ENCODE results near the gene TALDO1. TPM values are rescaled to one million over a fixed set of nuclear protein-coding genes. Genes with fewer than 3 reads are reported as not detected.
A peak's percentile ranks its signal among the peaks of the same experiment; 100 is the strongest.

TALDO1 gene
- total RNA-seq, 2 donors from 2014 or later = 124 to 285 TPM

- intact Hi-C loops (cut with DNase I) = no loop called here
- Histone ChIP-seq H3K27me3 (replicated peaks; ENCODE audit: insufficient read depth) (no peaks in the 10 kb centered on the region), H3K27ac (no peak overlapping the region), H3K36me3 (no peaks in the 10 kb centered on the region), H3K4me3 (no peak overlapping the region), H3K9me3 (no peaks in the 10 kb centered on the region), H3K4me1 (replicated peaks) (peaks cover 13% of the 10 kb centered on the region)
- WGBS = 79% methylated on average over 7 of the region's 8 CpGs
- DNase-seq (ENCODE audit: low spot score) = no peak
- TF ChIP-seq, protein P1, sequence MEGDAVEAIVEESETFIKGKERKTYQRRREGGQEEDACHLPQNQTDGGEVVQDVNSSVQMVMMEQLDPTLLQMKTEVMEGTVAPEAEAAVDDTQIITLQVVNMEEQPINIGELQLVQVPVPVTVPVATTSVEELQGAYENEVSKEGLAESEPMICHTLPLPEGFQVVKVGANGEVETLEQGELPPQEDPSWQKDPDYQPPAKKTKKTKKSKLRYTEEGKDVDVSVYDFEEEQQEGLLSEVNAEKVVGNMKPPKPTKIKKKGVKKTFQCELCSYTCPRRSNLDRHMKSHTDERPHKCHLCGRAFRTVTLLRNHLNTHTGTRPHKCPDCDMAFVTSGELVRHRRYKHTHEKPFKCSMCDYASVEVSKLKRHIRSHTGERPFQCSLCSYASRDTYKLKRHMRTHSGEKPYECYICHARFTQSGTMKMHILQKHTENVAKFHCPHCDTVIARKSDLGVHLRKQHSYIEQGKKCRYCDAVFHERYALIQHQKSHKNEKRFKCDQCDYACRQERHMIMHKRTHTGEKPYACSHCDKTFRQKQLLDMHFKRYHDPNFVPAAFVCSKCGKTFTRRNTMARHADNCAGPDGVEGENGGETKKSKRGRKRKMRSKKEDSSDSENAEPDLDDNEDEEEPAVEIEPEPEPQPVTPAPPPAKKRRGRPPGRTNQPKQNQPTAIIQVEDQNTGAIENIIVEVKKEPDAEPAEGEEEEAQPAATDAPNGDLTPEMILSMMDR (IDR thresholded peaks at IDR 0.05) = no peak
- TF ChIP-seq POLR2A (IDR thresholded peaks at IDR 0.05) = no peak
- TF ChIP-seq POLR2AphosphoS5 (IDR thresholded peaks at IDR 0.05) = no peak
Measured at GRCh38 chr11:803467-803742, 56.1 kb downstream of the TALDO1 start.

DNA sequence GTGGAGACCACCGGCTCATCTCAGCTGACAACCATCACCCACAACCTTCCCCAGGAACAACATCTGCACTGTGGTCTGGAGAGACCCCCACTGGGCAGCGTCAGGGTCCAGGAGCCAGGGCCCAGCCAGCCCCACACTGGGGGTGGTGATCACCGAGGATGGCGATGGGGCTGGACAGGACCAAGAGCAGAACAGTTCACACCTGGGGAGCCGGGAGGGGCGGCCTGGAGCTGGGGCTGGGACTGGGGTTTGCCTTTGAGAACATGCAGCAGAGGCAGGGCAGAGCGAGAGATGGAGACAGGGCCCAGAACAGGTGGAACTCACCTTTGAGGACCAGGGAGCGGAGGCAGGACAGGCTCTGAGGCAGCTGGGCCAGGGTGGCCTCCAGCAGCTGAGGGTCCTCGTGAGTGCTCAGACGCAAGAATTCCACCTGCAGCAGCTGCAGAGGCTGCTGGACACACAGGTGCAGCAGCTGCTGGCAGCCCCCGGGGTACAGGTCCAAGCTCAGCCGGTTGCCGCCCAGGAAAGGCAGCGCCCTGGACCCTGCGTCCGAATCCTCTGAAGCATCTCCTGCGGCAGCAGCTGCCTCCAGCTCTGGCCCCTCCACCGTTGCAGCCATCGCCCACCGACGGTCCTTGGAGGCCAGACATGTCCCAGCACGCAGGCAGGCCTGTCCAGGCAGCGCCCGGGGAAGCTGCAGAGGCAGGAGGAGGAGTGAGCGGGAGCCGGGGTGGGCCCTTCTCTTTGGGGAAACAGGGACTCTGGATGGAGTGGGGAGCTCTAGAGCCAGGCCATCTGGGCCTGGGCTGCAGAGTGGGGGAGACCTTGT is 56.7 kb downstream of the TALDO1 start:
- Histone ChIP-seq H3K27ac (peak overlapping the region in 1 of 2 donors; percentile 88), H3K27me3 (replicated peaks; ENCODE audit: insufficient read depth) (no peaks in the 10 kb centered on the region), H3K4me3 (peak overlapping the region; percentile 47 to 61), H3K9me3 (no peaks in the 10 kb centered on the region), H3K4me1 (replicated peaks) (peaks cover 13% of the 10 kb centered on the region), H3K36me3 (no peaks in the 10 kb centered on the region)
- TF ChIP-seq POLR2A (IDR thresholded peaks at IDR 0.05) (no peak), POLR2AphosphoS5 (IDR thresholded peaks at IDR 0.05) (no peak)
- TF ChIP-seq, protein P1 (IDR thresholded peaks at IDR 0.05) = no peak
- no peak for DNase-seq (ENCODE audit: low spot score)
- 36% methylated on average over 23 of the region's 26 CpGs for WGBS
- intact Hi-C loops (cut with DNase I) = no loop called here

- Histone ChIP-seq H3K4me3 (peak overlapping the region; percentile 47 to 61), H3K27me3 (replicated peaks; ENCODE audit: insufficient read depth) (no peaks in the 10 kb centered on the region), H3K27ac (peak overlapping the region; percentile 87 to 88), H3K36me3 (no peaks in the 10 kb centered on the region), H3K9me3 (no peaks in the 10 kb centered on the region), H3K4me1 (replicated peaks) (peaks cover 13% of the 10 kb centered on the region)
- DNase-seq (ENCODE audit: low spot score) = no peak
- WGBS = 1% methylated on average over 18 of the region's 18 CpGs
- no peak for TF ChIP-seq POLR2A (IDR thresholded peaks at IDR 0.05)
- no peak for TF ChIP-seq POLR2AphosphoS5 (IDR thresholded peaks at IDR 0.05)
- TF ChIP-seq, protein P1 (IDR thresholded peaks at IDR 0.05) = no peak
- intact Hi-C loops (cut with DNase I) = no loop called here
Measured at GRCh38 chr11:804599-804964, 57.3 kb downstream of the TALDO1 start.

GRCh38 chr11:808427-809286 is 61.4 kb downstream of the TALDO1 start:
- DNase-seq (ENCODE audit: low spot score) = no peak
- peak overlapping the region; percentile 98 to 99 for H3K27ac ChIP-seq
- 31% methylated on average over 36 of the region's 36 CpGs for WGBS
- intact Hi-C loops (cut with DNase I) = no loop called here
- no peaks in the 10 kb centered on the region for H3K27me3 ChIP-seq (replicated peaks; ENCODE audit: insufficient read depth)
- peaks cover 25% of the 10 kb centered on the region for H3K4me1 ChIP-seq (replicated peaks)
- H3K4me3 ChIP-seq = peak overlapping the region; percentile 98 to 99
- TF ChIP-seq POLR2AphosphoS5 (IDR thresholded peaks at IDR 0.05) = no peak
- TF ChIP-seq, protein P1 (IDR thresholded peaks at IDR 0.05) = no peak
- no peak for TF ChIP-seq POLR2A (IDR thresholded peaks at IDR 0.05)
- peaks cover 5 to 20% of the 10 kb centered on the region in 2 donors for H3K36me3 ChIP-seq
- no peaks in the 10 kb centered on the region for H3K9me3 ChIP-seq

All from prostate gland (tissue), 2 donors.